Measurements from ENCODE around the gene SLC22A9. TPM values are rescaled to one million over a fixed set of nuclear protein-coding genes. Genes with fewer than 3 reads are reported as not detected.

The SLC22A9 gene
- total and polyA plus RNA-seq, 2 of the 4 experiments (the other 2 are of a cell fraction): not detected

DNA sequence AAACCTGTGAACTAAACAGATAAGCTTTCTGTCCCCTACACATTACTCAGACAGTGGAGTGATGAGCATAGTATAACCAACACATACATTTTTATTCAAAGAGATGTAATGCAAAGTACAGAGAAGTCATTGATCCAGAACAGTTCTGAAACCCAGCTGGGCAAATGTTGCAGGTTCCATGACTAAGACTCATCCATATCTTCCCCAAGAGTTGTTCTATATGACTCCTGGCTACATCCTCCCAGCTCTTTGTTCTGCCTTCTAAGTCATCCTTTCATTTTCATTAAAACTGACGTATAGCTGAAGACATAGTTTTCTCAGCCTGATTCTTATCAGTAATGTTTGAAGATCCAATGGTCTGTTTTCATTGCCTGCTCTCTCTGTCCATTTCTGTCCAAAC, 74.1 kb downstream of the SLC22A9 start:
- H3K79me1 ChIP-seq (ENCODE audit: low read depth in 1 of 2, low read length in 2 of 2): no peaks in the 10 kb centered on the region
- POLR2A ChIA-PET (ENCODE audit: unreplicated experiment): no interaction called here
- no peak overlapping the region for H3K23ac ChIP-seq (ENCODE audit: low read depth, low read length)
- no peak for DNase-seq
- H4K20me1 ChIP-seq (ENCODE audit: insufficient read depth, low read length): no peaks in the 10 kb centered on the region
- H2AK5ac ChIP-seq (ENCODE audit: low read depth, low read length): no peak overlapping the region
- intact Hi-C loops (cut with micrococcal nuclease) (no loop called here), dilution Hi-C loops (cut with HindIII; ENCODE audit: low sequenced_read_pairs, unreplicated experiment) (no loop called here), in situ Hi-C loops (cut with MboI; ENCODE audit: low sequenced_read_pairs) (no loop called here)
- no peak overlapping the region for H2AK9ac ChIP-seq (replicated peaks; ENCODE audit: low read depth, low read length, poor library complexity)
- no peak overlapping the region for H3K4me2 ChIP-seq (ENCODE audit: low read depth, low read length)
- H3K27ac ChIP-seq (ENCODE audit: insufficient read depth, low read length): no peak overlapping the region
- H3K9me3 ChIP-seq (ENCODE audit: control insufficient read depth, insufficient read depth, low read length): no peaks in the 10 kb centered on the region
- H3K36me3 ChIP-seq (ENCODE audit: control insufficient read depth, insufficient read depth, low read length): no peaks in the 10 kb centered on the region
- no peak overlapping the region for H3K4ac ChIP-seq (ENCODE audit: low read depth, low read length)
- H2AFZ ChIP-seq (replicated peaks; ENCODE audit: low read length, poor library complexity): no peak overlapping the region
- H4K8ac ChIP-seq (ENCODE audit: low read depth in 2 of 2, low read length in 2 of 2): no peak overlapping the region
- H3K14ac ChIP-seq (replicated peaks; ENCODE audit: low read depth, low read length): no peak overlapping the region
- H4K91ac ChIP-seq (ENCODE audit: insufficient read depth, low read depth, low read length): no peak overlapping the region
- H2BK15ac ChIP-seq (ENCODE audit: low read depth, low read length): no peak overlapping the region
- no peak overlapping the region for H3K56ac ChIP-seq (ENCODE audit: extremely low read depth, insufficient read depth, low read length)
- TF ChIP-seq, protein P1, sequence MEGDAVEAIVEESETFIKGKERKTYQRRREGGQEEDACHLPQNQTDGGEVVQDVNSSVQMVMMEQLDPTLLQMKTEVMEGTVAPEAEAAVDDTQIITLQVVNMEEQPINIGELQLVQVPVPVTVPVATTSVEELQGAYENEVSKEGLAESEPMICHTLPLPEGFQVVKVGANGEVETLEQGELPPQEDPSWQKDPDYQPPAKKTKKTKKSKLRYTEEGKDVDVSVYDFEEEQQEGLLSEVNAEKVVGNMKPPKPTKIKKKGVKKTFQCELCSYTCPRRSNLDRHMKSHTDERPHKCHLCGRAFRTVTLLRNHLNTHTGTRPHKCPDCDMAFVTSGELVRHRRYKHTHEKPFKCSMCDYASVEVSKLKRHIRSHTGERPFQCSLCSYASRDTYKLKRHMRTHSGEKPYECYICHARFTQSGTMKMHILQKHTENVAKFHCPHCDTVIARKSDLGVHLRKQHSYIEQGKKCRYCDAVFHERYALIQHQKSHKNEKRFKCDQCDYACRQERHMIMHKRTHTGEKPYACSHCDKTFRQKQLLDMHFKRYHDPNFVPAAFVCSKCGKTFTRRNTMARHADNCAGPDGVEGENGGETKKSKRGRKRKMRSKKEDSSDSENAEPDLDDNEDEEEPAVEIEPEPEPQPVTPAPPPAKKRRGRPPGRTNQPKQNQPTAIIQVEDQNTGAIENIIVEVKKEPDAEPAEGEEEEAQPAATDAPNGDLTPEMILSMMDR (conservative IDR thresholded peaks at IDR 0.05; ENCODE audit: low read depth, low read length): no peak
- no peak overlapping the region for H2BK120ac ChIP-seq (ENCODE audit: low read depth, low read length)
- no peaks in the 10 kb centered on the region for H3K27me3 ChIP-seq (ENCODE audit: control insufficient read depth, insufficient read depth, low read length)
- no peak overlapping the region for H3K9ac ChIP-seq (ENCODE audit: low read depth, low read length)
- no peak overlapping the region for H2BK5ac ChIP-seq (ENCODE audit: low read depth, low read length, poor library complexity, severe bottlenecking)
- H3K4me3 ChIP-seq (ENCODE audit: insufficient read depth, low read depth, low read length): no peak overlapping the region
- WGBS, 2 experiments (ENCODE audit: extremely low coverage in 2 of 2, insufficient read length in 1 of 2): no CpG with 5 or more reads among the region's 1 CpG
- CTCF ChIA-PET: interaction anchor here (0.7 kb wide), 1 partner anchor 12 kb away, joined by 3 read pairs; no protein-coding TSS in a partner anchor
- H3K9me1 ChIP-seq (ENCODE audit: insufficient read depth, low read length): peaks cover 2% of the 10 kb centered on the region; the same call in 1 of the 2 replicates
- no peak for ATAC-seq (ENCODE audit: low read depth)
- H3K4me1 ChIP-seq (ENCODE audit: control insufficient read depth, insufficient read depth, low read length): no peaks in the 10 kb centered on the region
- no peak overlapping the region for H3K18ac ChIP-seq (ENCODE audit: low read depth, low read length)
- no TSS peak for BruUV-seq (replicated peaks)
- H2BK20ac ChIP-seq (ENCODE audit: low read depth, low read length): no peak overlapping the region
- H4K5ac ChIP-seq (ENCODE audit: low read depth, low read length): no peak overlapping the region
